Liver (tissue), 9 donors: Measurements from ENCODE around the gene CAPN2. TPM values are rescaled to one million over a fixed set of nuclear protein-coding genes. Genes with fewer than 3 reads are reported as not detected.

Experiments
- DNase-seq: peaks from one replicate; pipeline ENCODE4 v3.0.0-alpha.2; 2017; ENCODE audit warnings: low spot score
- H3K27ac ChIP-seq, 2 donors: one replicate each; pipeline ENCODE4 v1.7.0; 2013; ENCODE audit warnings: inconsistent platforms in 2 of 2, low read length in 2 of 2, control low read depth in 1 of 2, low read depth in 1 of 2, mild to moderate bottlenecking in 1 of 2
- H3K27me3 ChIP-seq, 4 donors: one replicate each; pipeline versions ENCODE4 v1.6.1 to v1.7.0; 2013; ENCODE audit warnings: low read length in 3 of 4, inconsistent platforms in 1 of 4, mild to moderate bottlenecking in 1 of 4, moderate library complexity in 1 of 4; ENCODE audit not compliant: control insufficient read depth in 4 of 4, insufficient read depth in 4 of 4
- H3K36me3 ChIP-seq, 4 donors: one replicate each; pipeline versions ENCODE4 v1.6.1 to v1.7.0; 2013; ENCODE audit warnings: low read length in 3 of 4, mild to moderate bottlenecking in 3 of 4, low read depth in 1 of 4, moderate library complexity in 1 of 4; ENCODE audit not compliant: control insufficient read depth in 4 of 4, insufficient read depth in 3 of 4
- H3K4me1 ChIP-seq, 4 donors: one replicate each; pipeline versions ENCODE4 v1.6.1 to v1.7.0; 2013; ENCODE audit warnings: low read length in 3 of 4, mild to moderate bottlenecking in 3 of 4, moderate library complexity in 1 of 4; ENCODE audit not compliant: control insufficient read depth in 4 of 4, insufficient read depth in 4 of 4
- H3K4me3 ChIP-seq, 3 donors: one replicate each; pipeline versions ENCODE4 v1.6.1 to v1.7.0; 2013; ENCODE audit warnings: low read length in 3 of 3, control low read depth in 1 of 3, low read depth in 1 of 3, mild to moderate bottlenecking in 1 of 3
- H3K9ac ChIP-seq, 2 donors: one replicate each; pipeline ENCODE4 v1.7.0; 2013; ENCODE audit warnings: low read length in 2 of 2, mild to moderate bottlenecking in 2 of 2, moderate library complexity in 2 of 2, control low read depth in 1 of 2, low read depth in 1 of 2
- H3K9me3 ChIP-seq, 4 donors: one replicate each; pipeline versions ENCODE4 v1.6.1 to v1.7.0; 2013; ENCODE audit warnings: low read length in 3 of 4; ENCODE audit not compliant: control insufficient read depth in 4 of 4
- EGR1 ChIP-seq, 2 donors: IDR thresholded peaks; 2 replicates each; pipeline ENCODE4 v1.6.1; 2016 to 2018; ENCODE audit warnings: antibody characterized with exemption in 2 of 2, low read depth in 2 of 2
- FOXA1 ChIP-seq: IDR thresholded peaks from 2 replicates; pipeline ENCODE4 v1.6.1; 2016; ENCODE audit warnings: antibody characterized with exemption
- FOXA2 ChIP-seq: IDR thresholded peaks from 2 replicates; pipeline ENCODE4 v1.6.1; 2016; ENCODE audit warnings: antibody characterized with exemption
- HNF4A ChIP-seq, 2 donors: conservative IDR thresholded peaks; 2 replicates each; pipeline ENCODE4 v1.6.1; 2016; ENCODE audit warnings: antibody characterized with exemption in 2 of 2, mild to moderate bottlenecking in 2 of 2
- HNF4G ChIP-seq: IDR thresholded peaks from 2 replicates; pipeline ENCODE4 v1.6.1; 2016; ENCODE audit warnings: antibody characterized with exemption
- JUND ChIP-seq, 2 donors: IDR thresholded peaks; 2 replicates each; pipeline ENCODE4 v1.6.1; 2016; ENCODE audit warnings: antibody characterized with exemption in 2 of 2
- NR2F2 ChIP-seq: IDR thresholded peaks from 2 replicates; pipeline ENCODE4 v1.6.1; 2016; ENCODE audit warnings: antibody characterized with exemption
- RAD21 ChIP-seq, 2 donors: IDR thresholded peaks; 2 replicates each; pipeline ENCODE4 v1.6.1; 2016; ENCODE audit warnings: antibody characterized with exemption in 2 of 2, mild to moderate bottlenecking in 2 of 2
- RXRA ChIP-seq, 2 donors: IDR thresholded peaks; 2 replicates each; pipeline ENCODE4 v1.6.1; 2017 to 2018; ENCODE audit warnings: antibody characterized with exemption in 2 of 2, mild to moderate bottlenecking in 1 of 2
- SP1 ChIP-seq: IDR thresholded peaks from 2 replicates; pipeline ENCODE4 v1.6.1; 2018; ENCODE audit warnings: antibody characterized with exemption, mild to moderate bottlenecking
- TAF1 ChIP-seq: conservative IDR thresholded peaks from 2 replicates; pipeline ENCODE4 v1.6.1; 2016; ENCODE audit warnings: antibody characterized with exemption, mild to moderate bottlenecking
- YY1 ChIP-seq: IDR thresholded peaks from 2 replicates; pipeline ENCODE4 v1.6.1; 2016; ENCODE audit warnings: antibody characterized with exemption, mild to moderate bottlenecking
- WGBS: extraction: QIAGEN DNeasy Blood & Tissue Kit; methylation state at CpG from one replicate; pipeline ENCODE4 v1.1.7; 2013; 5-methylcytosine and 5-hydroxymethylcytosine counted together
- polyA plus RNA-seq, 2 donors: library from polyadenylated mRNA; stranded (reverse) in 1 of 2; unstranded in 1 of 2; fragments of 200-250 nt in 1 of 2; fragments of >200 nt in 1 of 2; fragmentation: Nextera tagmentation in 1 of 2; extraction: Ambion mirVana in 1 of 2; gene quantifications; one replicate each; pipeline versions ENCODE4 v1.2.1 to v1.2.3, GENCODE V29; 2013 to 2015
- total RNA-seq, 2 donors: library from RNA; depleted of rRNA; stranded (reverse); fragments of >200 nt; gene quantifications; one replicate each; pipeline ENCODE4 v1.2.3, GENCODE V29; 2014
- TF ChIP-seq, protein P1 (sequence below): IDR thresholded peaks from 2 replicates; pipeline ENCODE4 v1.6.1; 2016; ENCODE audit warnings: antibody characterized with exemption
- TF ChIP-seq, protein P2 (sequence below): IDR thresholded peaks from 2 replicates; pipeline ENCODE4 v1.6.1; 2016; ENCODE audit warnings: antibody characterized with exemption, mild to moderate bottlenecking
- TF ChIP-seq, protein P3 (sequence below): IDR thresholded peaks from 2 replicates; pipeline ENCODE4 v1.6.1; 2016; ENCODE audit warnings: antibody characterized with exemption
- TF ChIP-seq, protein P4 (sequence below): fragments of 150-350 bp; IDR thresholded peaks from 2 replicates; pipeline ENCODE4 v1.5.1; 2017; ENCODE audit warnings: improper control_type of control experiment, low read depth, low read length; ENCODE audit not compliant: missing input control
- TF ChIP-seq, protein P5 (sequence below): IDR thresholded peaks from 2 replicates; pipeline ENCODE4 v1.6.1; 2016; ENCODE audit warnings: antibody characterized with exemption
- donor health status: healthy.
- donor health status: healthy.
- donor health status: healthy.
- donor health status: healthy.
- donor health status: healthy.

CAPN2 gene
- total and polyA plus RNA-seq, 4 donors = 11.2 to 20.7 (median 15.5) TPM

DNA sequence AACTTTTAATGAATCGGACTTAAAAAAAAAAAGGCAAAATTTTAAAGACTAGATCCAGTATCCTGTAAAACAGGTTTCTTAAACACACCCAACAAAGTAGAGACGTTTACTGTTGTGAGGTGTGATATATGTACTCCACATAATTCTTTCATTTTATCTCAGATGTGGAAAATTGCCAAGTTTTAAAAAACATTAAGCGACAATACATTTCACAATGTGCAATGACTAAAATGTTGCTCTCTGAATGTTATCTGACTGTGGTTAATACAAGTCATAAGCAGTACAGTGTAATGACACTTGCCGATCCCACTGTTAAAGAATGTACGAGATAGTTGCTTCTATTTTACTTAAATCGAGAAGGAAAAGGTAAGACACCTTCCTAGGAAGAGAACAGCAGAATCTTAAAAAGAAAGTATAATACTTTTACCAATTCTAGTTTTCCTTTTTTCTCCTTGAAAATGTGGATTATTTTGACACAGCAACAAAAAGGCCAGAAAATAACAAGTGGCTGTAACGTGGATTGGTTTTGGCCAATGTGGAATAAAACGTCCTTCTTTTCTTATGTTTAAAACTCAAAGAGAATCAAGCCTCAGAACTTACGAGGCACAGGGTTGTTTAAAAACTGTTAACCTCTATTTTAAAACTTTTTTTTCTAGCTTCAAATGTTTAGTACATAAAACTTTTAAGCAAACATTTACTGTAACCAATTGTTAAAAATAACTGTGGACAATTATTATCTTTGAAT lies 82.0 kb downstream of the CAPN2 start:
- H3K4me3 ChIP-seq = no peak overlapping the region
- H3K9me3 ChIP-seq = no peaks in the 10 kb centered on the region
- H3K27me3 ChIP-seq = no peaks in the 10 kb centered on the region
- WGBS = 93% methylated on average over 9 of the region's 9 CpGs
- no peak for TF ChIP-seq YY1
- no peak for TF ChIP-seq SP1
- TF ChIP-seq, protein P1, sequence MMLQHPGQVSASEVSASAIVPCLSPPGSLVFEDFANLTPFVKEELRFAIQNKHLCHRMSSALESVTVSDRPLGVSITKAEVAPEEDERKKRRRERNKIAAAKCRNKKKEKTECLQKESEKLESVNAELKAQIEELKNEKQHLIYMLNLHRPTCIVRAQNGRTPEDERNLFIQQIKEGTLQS = no peak
- TF ChIP-seq, protein P2, sequence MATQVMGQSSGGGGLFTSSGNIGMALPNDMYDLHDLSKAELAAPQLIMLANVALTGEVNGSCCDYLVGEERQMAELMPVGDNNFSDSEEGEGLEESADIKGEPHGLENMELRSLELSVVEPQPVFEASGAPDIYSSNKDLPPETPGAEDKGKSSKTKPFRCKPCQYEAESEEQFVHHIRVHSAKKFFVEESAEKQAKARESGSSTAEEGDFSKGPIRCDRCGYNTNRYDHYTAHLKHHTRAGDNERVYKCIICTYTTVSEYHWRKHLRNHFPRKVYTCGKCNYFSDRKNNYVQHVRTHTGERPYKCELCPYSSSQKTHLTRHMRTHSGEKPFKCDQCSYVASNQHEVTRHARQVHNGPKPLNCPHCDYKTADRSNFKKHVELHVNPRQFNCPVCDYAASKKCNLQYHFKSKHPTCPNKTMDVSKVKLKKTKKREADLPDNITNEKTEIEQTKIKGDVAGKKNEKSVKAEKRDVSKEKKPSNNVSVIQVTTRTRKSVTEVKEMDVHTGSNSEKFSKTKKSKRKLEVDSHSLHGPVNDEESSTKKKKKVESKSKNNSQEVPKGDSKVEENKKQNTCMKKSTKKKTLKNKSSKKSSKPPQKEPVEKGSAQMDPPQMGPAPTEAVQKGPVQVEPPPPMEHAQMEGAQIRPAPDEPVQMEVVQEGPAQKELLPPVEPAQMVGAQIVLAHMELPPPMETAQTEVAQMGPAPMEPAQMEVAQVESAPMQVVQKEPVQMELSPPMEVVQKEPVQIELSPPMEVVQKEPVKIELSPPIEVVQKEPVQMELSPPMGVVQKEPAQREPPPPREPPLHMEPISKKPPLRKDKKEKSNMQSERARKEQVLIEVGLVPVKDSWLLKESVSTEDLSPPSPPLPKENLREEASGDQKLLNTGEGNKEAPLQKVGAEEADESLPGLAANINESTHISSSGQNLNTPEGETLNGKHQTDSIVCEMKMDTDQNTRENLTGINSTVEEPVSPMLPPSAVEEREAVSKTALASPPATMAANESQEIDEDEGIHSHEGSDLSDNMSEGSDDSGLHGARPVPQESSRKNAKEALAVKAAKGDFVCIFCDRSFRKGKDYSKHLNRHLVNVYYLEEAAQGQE = no peak
- TF ChIP-seq HNF4A (conservative IDR thresholded peaks at IDR 0.05) = no peak
- no peak for TF ChIP-seq HNF4G
- TF ChIP-seq, protein P3, sequence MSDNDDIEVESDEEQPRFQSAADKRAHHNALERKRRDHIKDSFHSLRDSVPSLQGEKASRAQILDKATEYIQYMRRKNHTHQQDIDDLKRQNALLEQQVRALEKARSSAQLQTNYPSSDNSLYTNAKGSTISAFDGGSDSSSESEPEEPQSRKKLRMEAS = no peak
- no peak for TF ChIP-seq JUND (IDR thresholded peaks at IDR 0.05)
- no peak for TF ChIP-seq RXRA (IDR thresholded peaks at IDR 0.05)
- TF ChIP-seq, protein P4, sequence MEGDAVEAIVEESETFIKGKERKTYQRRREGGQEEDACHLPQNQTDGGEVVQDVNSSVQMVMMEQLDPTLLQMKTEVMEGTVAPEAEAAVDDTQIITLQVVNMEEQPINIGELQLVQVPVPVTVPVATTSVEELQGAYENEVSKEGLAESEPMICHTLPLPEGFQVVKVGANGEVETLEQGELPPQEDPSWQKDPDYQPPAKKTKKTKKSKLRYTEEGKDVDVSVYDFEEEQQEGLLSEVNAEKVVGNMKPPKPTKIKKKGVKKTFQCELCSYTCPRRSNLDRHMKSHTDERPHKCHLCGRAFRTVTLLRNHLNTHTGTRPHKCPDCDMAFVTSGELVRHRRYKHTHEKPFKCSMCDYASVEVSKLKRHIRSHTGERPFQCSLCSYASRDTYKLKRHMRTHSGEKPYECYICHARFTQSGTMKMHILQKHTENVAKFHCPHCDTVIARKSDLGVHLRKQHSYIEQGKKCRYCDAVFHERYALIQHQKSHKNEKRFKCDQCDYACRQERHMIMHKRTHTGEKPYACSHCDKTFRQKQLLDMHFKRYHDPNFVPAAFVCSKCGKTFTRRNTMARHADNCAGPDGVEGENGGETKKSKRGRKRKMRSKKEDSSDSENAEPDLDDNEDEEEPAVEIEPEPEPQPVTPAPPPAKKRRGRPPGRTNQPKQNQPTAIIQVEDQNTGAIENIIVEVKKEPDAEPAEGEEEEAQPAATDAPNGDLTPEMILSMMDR = no peak
- TF ChIP-seq NR2F2 = no peak
- no peak for TF ChIP-seq RAD21 (IDR thresholded peaks at IDR 0.05)
- no peak for TF ChIP-seq TAF1
- TF ChIP-seq, protein P5, sequence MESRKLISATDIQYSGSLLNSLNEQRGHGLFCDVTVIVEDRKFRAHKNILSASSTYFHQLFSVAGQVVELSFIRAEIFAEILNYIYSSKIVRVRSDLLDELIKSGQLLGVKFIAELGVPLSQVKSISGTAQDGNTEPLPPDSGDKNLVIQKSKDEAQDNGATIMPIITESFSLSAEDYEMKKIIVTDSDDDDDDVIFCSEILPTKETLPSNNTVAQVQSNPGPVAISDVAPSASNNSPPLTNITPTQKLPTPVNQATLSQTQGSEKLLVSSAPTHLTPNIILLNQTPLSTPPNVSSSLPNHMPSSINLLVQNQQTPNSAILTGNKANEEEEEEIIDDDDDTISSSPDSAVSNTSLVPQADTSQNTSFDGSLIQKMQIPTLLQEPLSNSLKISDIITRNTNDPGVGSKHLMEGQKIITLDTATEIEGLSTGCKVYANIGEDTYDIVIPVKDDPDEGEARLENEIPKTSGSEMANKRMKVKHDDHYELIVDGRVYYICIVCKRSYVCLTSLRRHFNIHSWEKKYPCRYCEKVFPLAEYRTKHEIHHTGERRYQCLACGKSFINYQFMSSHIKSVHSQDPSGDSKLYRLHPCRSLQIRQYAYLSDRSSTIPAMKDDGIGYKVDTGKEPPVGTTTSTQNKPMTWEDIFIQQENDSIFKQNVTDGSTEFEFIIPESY = no peak
- TF ChIP-seq EGR1 (IDR thresholded peaks at IDR 0.05; ENCODE audit: low read depth in 2 of 2) = no peak
- no peak for TF ChIP-seq FOXA1
- no peak for TF ChIP-seq FOXA2
- no peaks in the 10 kb centered on the region for H3K4me1 ChIP-seq
- DNase-seq = no peak
- no peak overlapping the region for H3K27ac ChIP-seq
- peaks cover 7 to 48% (median 40%) of the 10 kb centered on the region in 4 donors for H3K36me3 ChIP-seq
- H3K9ac ChIP-seq = no peak overlapping the region
